Keratinocyte (primary cell): ENCODE measurements around the gene ANTKMT. TPM values are rescaled to one million over a fixed set of nuclear protein-coding genes. Genes with fewer than 3 reads are reported as not detected.

Source experiments
- DNase-seq: peaks from one replicate; pipeline ENCODE4 v3.0.0-alpha.2; 2011; ENCODE audit warnings: low read depth, missing footprints, low spot score
- FAIRE-seq: peaks from 2 replicates; lab custom pipeline; 2011; peaks lifted over from hg19 to GRCh38; lab: Jason Lieb, UNC
- H2AFZ ChIP-seq: 2 replicates; pipeline ENCODE4 v1.6.0; 2012; ENCODE audit warnings: low read length, control low read depth, inconsistent platforms; ENCODE audit not compliant: control insufficient read depth
- H3K27ac ChIP-seq: 2 replicates; pipeline ENCODE4 v1.5.1; 2011; ENCODE audit warnings: low read length; ENCODE audit not compliant: control insufficient read depth, insufficient read depth
- H3K27me3 ChIP-seq: 3 replicates; pipeline ENCODE4 v1.6.0; 2011; ENCODE audit warnings: low read length; ENCODE audit not compliant: control insufficient read depth, insufficient read depth; ENCODE audit errors: extremely low read depth
- H3K36me3 ChIP-seq, 2 experiments: 2 replicates in 1 of 2; 3 replicates in 1 of 2; pipeline ENCODE4 v1.5.1; 2011; ENCODE audit warnings: low read length in 2 of 2, mild to moderate bottlenecking in 1 of 2; ENCODE audit not compliant: control insufficient read depth in 2 of 2, insufficient read depth in 2 of 2; ENCODE audit errors: extremely low read depth in 1 of 2
- H3K4me1 ChIP-seq: 3 replicates; pipeline ENCODE4 v1.5.1; 2011; ENCODE audit warnings: low read length; ENCODE audit not compliant: control insufficient read depth, insufficient read depth; ENCODE audit errors: extremely low read depth
- H3K4me2 ChIP-seq: 3 replicates; pipeline ENCODE4 v1.6.0; 2011; ENCODE audit warnings: low read depth, low read length; ENCODE audit not compliant: control insufficient read depth, insufficient read depth; ENCODE audit errors: extremely low read depth
- H3K4me3 ChIP-seq, 3 experiments: fragments of 200-600 bp in 1 of 3; sonication (generic) in 1 of 3; 2 replicates in 2 of 3; 3 replicates in 1 of 3; pipeline ENCODE4 v1.5.1; 2011 to 2016; ENCODE audit warnings: low read length in 3 of 3, mild to moderate bottlenecking in 3 of 3, control low read depth in 2 of 3, inconsistent platforms in 1 of 3, low read depth in 1 of 3, mixed read lengths in 1 of 3, mixed run types in 1 of 3, moderate library complexity in 1 of 3; ENCODE audit not compliant: control insufficient read depth in 2 of 3, insufficient read depth in 2 of 3; ENCODE audit errors: extremely low read depth in 1 of 3
- H3K79me2 ChIP-seq: 2 replicates; pipeline ENCODE4 v1.6.0; 2012; ENCODE audit warnings: low read length; ENCODE audit not compliant: control insufficient read depth, insufficient read depth
- H3K9ac ChIP-seq: 3 replicates; pipeline ENCODE4 v1.6.0; 2011; ENCODE audit warnings: low read length; ENCODE audit not compliant: control insufficient read depth, insufficient read depth; ENCODE audit errors: extremely low read depth
- H3K9me1 ChIP-seq: 3 replicates; pipeline ENCODE4 v1.6.0; 2011; ENCODE audit warnings: low read length; ENCODE audit not compliant: control insufficient read depth, insufficient read depth; ENCODE audit errors: extremely low read depth
- H3K9me3 ChIP-seq: 2 replicates; pipeline ENCODE4 v1.5.1; 2012; ENCODE audit warnings: low read depth, low read length; ENCODE audit not compliant: control insufficient read depth
- H4K20me1 ChIP-seq: 3 replicates; pipeline ENCODE4 v1.6.0; 2011; ENCODE audit warnings: low read length; ENCODE audit not compliant: control insufficient read depth, insufficient read depth; ENCODE audit errors: extremely low read depth
- EZH2 ChIP-seq: IDR thresholded peaks from one replicate; pipeline ENCODE4 v1.6.1; 2012; ENCODE audit warnings: inconsistent platforms, mild to moderate bottlenecking, low read length, moderate library complexity
- dilution Hi-C: fragments of 300-500 bp; cut with MboI; formaldehyde crosslinking; loops from one replicate; pipeline ENCODE4 v1.7.0; 2020; ENCODE audit warnings: low sequenced_read_pairs; ENCODE audit not compliant: extremely low pct_ligation_motif_present
- polyA plus RNA-seq, 5 experiments: library from polyadenylated mRNA; depleted of rRNA in 3 of 5; stranded (reverse) in 3 of 5; stranded (forward) in 1 of 5; unstranded in 1 of 5; fragments of >200 nt; gene quantifications; 1 replicate in 1 of 5; 2 replicates in 3 of 5; 3 replicates in 1 of 5; pipeline versions ENCODE4 v1.2.1 to v1.2.3, GENCODE V29; 2011 to 2012; ENCODE audit warnings: missing spikeins in 2 of 5, low read depth in 1 of 5, low replicate concordance in 1 of 5
- TF ChIP-seq, protein P1 (sequence below), 3 experiments: IDR thresholded peaks in 1 of 3; conservative IDR thresholded peaks in 1 of 3; optimal IDR thresholded peaks in 1 of 3; 2 replicates in 2 of 3; 3 replicates in 1 of 3; pipeline versions ENCODE3 to v1.5.1; 2011; ENCODE audit warnings: low read length in 3 of 3, mild to moderate bottlenecking in 3 of 3, moderate library complexity in 2 of 3, control low read depth in 1 of 3, inconsistent platforms in 1 of 3; ENCODE audit not compliant: insufficient read depth in 2 of 3; ENCODE audit errors: extremely low read depth in 1 of 3

ANTKMT gene
- polyA plus RNA-seq, 1 donor (not counting 4 experiments of a cell fraction or from before 2014, with no cell fraction given): 5.6 TPM

DNA sequence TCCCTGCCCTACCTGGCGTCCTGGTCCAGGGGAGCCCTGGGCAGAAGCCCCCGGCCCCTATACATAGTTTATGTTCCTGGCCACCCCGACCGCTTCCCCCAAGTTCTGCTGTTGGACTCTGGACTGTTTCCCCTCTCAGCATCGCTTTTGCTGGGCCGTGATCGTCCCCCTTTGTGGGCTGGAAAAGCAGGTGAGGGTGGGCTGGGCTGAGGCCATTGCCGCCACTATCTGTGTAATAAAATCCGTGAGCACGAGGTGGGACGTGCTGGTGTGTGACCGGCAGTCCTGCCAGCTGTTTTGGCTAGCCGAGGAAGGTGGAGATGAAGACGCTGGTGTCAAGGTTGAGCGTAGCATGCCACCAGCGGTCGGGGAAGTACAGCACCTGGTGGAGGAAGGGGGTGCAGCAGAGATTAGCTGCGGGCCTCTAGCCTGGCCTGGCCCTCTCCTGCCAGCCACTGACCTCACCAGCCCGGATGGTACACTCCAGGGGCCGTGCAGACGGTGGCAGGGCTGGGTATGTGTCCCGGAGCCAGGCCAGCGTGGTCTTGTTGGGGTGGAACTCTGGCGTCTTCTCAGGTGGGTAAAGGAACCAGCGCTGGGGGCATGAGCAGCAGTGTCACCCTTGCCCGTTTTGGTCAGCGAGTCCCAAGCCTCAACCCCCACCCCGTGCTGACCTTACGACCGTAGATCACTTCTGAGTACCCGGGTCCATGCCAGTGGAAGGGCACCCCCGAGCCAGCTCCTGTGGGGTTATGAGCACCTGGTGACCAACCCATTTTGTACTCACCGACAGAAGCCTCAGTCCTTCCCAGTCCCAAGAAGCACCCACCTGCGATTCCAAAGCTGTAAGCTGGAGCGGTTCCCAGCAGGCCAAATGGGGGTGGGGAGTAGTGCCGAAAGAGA is 38.2 kb upstream of the ANTKMT start:
- Histone ChIP-seq H3K79me2 (peaks cover 37% of the 10 kb centered on the region), H3K27ac (no peak overlapping the region), H2AFZ (no peak overlapping the region), H3K36me3 (peaks cover 10 to 37% of the 10 kb centered on the region in 2 experiments), H4K20me1 (peaks cover 16% of the 10 kb centered on the region), H3K9ac (peak overlapping the region; percentile 60), H3K4me2 (peak overlapping the region; percentile 80), H3K4me3 (peak overlapping the region; percentile 60 to 68 (median 66)), H3K4me1 (peaks cover 29% of the 10 kb centered on the region), H3K9me1 (no peaks in the 10 kb centered on the region), H3K9me3 (no peaks in the 10 kb centered on the region), H3K27me3 (no peaks in the 10 kb centered on the region)
- no peak for DNase-seq
- FAIRE-seq: no peak
- TF ChIP-seq, protein P1, sequence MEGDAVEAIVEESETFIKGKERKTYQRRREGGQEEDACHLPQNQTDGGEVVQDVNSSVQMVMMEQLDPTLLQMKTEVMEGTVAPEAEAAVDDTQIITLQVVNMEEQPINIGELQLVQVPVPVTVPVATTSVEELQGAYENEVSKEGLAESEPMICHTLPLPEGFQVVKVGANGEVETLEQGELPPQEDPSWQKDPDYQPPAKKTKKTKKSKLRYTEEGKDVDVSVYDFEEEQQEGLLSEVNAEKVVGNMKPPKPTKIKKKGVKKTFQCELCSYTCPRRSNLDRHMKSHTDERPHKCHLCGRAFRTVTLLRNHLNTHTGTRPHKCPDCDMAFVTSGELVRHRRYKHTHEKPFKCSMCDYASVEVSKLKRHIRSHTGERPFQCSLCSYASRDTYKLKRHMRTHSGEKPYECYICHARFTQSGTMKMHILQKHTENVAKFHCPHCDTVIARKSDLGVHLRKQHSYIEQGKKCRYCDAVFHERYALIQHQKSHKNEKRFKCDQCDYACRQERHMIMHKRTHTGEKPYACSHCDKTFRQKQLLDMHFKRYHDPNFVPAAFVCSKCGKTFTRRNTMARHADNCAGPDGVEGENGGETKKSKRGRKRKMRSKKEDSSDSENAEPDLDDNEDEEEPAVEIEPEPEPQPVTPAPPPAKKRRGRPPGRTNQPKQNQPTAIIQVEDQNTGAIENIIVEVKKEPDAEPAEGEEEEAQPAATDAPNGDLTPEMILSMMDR (optimal IDR thresholded peaks at IDR 0.05 in 1 of 3, IDR thresholded peaks at IDR 0.05 in 1 of 3, conservative IDR thresholded peaks at IDR 0.05 in 1 of 3; ENCODE audit: extremely low read depth in 1 of 3, insufficient read depth in 2 of 3, low read length in 3 of 3): no peak
- dilution Hi-C loops: no loop called here

DNA sequence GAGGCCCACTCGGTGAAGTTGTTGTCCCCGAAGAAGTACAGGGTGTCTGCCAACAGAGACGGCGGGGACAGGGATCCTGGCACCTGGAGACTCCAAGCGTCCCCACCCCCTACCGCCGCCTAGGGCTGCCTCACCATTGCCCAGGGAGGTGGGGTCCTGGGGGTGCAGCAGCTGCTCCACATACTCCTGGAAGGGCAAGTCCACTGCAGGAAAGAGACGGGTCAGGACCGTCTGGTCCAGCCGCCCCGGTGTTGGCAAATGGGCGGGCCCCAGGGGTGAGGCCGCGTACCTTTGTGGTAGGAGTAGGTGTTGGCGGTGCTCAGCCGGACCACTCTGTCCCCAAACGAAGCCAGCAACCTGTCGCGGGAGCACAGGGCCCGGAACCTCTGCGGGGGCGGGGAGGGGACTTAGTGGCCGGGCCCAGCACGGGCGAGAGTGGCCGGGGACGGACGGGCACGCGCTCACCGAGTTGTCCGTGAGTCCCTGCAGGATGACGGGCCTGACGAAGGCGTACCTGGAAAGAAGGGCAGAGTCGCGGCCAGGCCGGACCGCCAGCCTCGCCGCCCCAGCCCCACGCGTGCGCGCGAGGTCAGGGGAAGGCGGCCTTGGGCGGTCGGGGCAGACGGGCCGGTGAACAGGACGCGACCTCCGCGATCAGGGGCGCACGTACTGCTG is 37.4 kb upstream of the ANTKMT start:
- peaks cover 12 to 37% of the 10 kb centered on the region in 2 experiments for H3K36me3 ChIP-seq
- no peak overlapping the region for H2AFZ ChIP-seq
- H3K9ac ChIP-seq: peak overlapping the region; percentile 60
- TF ChIP-seq, protein P1 (optimal IDR thresholded peaks at IDR 0.05 in 1 of 3, IDR thresholded peaks at IDR 0.05 in 1 of 3, conservative IDR thresholded peaks at IDR 0.05 in 1 of 3; ENCODE audit: extremely low read depth in 1 of 3, insufficient read depth in 2 of 3, low read length in 3 of 3): no peak
- TF ChIP-seq EZH2: no peak
- no peaks in the 10 kb centered on the region for H3K9me1 ChIP-seq
- dilution Hi-C loops: no loop called here
- H3K79me2 ChIP-seq: peaks cover 37% of the 10 kb centered on the region
- peak overlapping the region; percentile 60 to 68 (median 66) for H3K4me3 ChIP-seq
- H3K4me1 ChIP-seq: peaks cover 27% of the 10 kb centered on the region
- peaks cover 16% of the 10 kb centered on the region for H4K20me1 ChIP-seq
- DNase-seq (no peak), FAIRE-seq (no peak)
- peak overlapping the region; percentile 80 for H3K4me2 ChIP-seq
- no peaks in the 10 kb centered on the region for H3K9me3 ChIP-seq
- peak overlapping the region; percentile 31 for H3K27ac ChIP-seq
- no peaks in the 10 kb centered on the region for H3K27me3 ChIP-seq
